Nephron progenitor cell (in vitro differentiated cells): ENCODE data around the gene ARAF.

Experiments
- DNase-seq: peaks from one replicate; pipeline ENCODE4 v3.0.0; 2021
- H3K27ac Mint-ChIP-seq: 2 replicates; pipeline ENCODE4 v1.8.0; 2021; ENCODE audit warnings: mild to moderate bottlenecking, moderate library complexity, mixed read lengths
- H3K27me3 Mint-ChIP-seq: 2 replicates; pipeline ENCODE4 v1.8.0; 2021; ENCODE audit warnings: mild to moderate bottlenecking, low read depth, mixed read lengths; ENCODE audit not compliant: poor library complexity
- H3K36me3 Mint-ChIP-seq: 2 replicates; pipeline ENCODE4 v1.8.0; 2021; ENCODE audit warnings: low read depth, mixed read lengths
- H3K4me1 Mint-ChIP-seq: 2 replicates; pipeline ENCODE4 v1.8.0; 2021; ENCODE audit warnings: mixed read lengths
- H3K4me3 Mint-ChIP-seq: 2 replicates; pipeline ENCODE4 v1.8.0; 2021; ENCODE audit warnings: mild to moderate bottlenecking, moderate library complexity, mixed read lengths
- H3K9me3 Mint-ChIP-seq: 2 replicates; pipeline ENCODE4 v1.8.0; 2021; ENCODE audit warnings: mild to moderate bottlenecking, moderate library complexity, mixed read lengths
- TF ChIP-seq, protein P1 (sequence below): fragments of 200-600 bp; sonication (generic); IDR thresholded peaks from 2 replicates; pipeline ENCODE4 v1.5.0; 2021; ENCODE audit warnings: antibody characterized with exemption

Gene ARAF

DNA sequence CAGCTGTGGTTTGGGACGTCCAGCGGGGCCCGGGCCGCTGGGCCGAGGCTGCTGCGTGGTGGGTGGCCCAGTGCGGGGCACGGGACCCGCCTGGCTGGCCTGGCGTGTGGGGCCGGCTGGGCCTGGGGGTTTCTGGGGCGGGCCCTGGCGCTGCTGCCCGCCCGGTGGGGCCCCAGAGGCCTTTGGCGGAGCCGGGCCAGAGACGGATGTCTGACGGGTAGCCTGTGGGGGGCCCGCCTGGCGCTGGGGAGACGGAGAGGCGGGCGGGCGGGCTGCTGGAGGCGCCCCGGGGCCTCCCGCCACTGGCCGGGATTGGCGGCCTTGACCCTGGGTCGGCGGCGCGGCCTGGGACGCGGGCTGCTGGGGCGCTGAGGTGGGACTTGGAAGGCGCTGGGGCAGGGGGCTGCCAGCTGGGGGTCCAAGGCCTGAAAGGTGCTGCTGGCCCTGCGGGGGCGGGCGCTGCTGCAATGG, 13.1 kb downstream of the ARAF start:
- Mint-ChIP-seq H3K27me3 (peaks cover 2% of the 10 kb centered on the region), H3K9me3 (peaks cover 72% of the 10 kb centered on the region), H3K36me3 (peaks cover 34% of the 10 kb centered on the region), H3K4me3 (no peak overlapping the region), H3K4me1 (peaks cover 50% of the 10 kb centered on the region), H3K27ac (no peak overlapping the region)
- TF ChIP-seq, protein P1, sequence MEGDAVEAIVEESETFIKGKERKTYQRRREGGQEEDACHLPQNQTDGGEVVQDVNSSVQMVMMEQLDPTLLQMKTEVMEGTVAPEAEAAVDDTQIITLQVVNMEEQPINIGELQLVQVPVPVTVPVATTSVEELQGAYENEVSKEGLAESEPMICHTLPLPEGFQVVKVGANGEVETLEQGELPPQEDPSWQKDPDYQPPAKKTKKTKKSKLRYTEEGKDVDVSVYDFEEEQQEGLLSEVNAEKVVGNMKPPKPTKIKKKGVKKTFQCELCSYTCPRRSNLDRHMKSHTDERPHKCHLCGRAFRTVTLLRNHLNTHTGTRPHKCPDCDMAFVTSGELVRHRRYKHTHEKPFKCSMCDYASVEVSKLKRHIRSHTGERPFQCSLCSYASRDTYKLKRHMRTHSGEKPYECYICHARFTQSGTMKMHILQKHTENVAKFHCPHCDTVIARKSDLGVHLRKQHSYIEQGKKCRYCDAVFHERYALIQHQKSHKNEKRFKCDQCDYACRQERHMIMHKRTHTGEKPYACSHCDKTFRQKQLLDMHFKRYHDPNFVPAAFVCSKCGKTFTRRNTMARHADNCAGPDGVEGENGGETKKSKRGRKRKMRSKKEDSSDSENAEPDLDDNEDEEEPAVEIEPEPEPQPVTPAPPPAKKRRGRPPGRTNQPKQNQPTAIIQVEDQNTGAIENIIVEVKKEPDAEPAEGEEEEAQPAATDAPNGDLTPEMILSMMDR = no peak
- peak; percentile 42 for DNase-seq

DNA sequence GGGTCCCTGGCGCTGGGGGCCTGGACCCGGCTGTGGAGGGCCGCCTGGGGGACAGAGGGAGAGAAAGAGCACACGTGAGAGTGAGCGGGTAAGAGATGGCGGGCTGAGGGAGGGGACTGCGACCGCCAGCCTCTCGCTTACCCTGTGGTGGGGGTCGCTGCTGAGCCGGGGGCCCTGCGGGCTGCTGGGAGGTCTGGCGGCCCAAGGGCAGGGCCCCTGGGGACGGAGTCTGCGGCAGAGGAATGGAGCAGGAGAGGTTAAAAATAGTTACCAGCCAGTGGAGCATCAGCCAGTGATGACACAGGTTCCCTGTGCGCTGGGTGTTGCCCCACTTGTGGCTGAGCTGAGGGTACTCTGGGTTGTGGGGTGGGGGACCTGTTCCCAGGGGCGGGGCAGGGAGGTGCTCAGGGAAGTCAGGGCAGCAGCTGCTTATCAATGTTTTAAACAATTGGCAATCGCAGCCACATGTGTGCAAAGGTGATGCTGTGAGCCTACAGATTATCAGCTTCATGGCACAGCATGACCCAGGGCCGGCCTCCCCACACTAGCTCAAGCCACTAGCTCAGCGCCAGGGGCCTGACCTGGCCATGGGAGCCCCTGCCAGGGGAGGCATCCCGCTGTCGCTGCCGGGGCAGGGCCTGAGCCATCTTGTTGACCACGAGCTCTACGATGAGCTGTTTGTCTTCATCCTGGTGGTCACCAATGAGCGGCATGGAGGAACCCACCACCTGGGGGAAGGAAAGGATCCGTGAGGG, 13.7 kb downstream of the ARAF start:
- peak overlapping the region; percentile 38 for H3K4me3 Mint-ChIP-seq
- peaks cover 29% of the 10 kb centered on the region for H3K36me3 Mint-ChIP-seq
- H3K27ac Mint-ChIP-seq = no peak overlapping the region
- H3K9me3 Mint-ChIP-seq = peaks cover 71% of the 10 kb centered on the region
- DNase-seq = peak; percentile 22
- TF ChIP-seq, protein P1 = no peak
- peaks cover 2% of the 10 kb centered on the region for H3K27me3 Mint-ChIP-seq
- H3K4me1 Mint-ChIP-seq = peaks cover 55% of the 10 kb centered on the region

DNA sequence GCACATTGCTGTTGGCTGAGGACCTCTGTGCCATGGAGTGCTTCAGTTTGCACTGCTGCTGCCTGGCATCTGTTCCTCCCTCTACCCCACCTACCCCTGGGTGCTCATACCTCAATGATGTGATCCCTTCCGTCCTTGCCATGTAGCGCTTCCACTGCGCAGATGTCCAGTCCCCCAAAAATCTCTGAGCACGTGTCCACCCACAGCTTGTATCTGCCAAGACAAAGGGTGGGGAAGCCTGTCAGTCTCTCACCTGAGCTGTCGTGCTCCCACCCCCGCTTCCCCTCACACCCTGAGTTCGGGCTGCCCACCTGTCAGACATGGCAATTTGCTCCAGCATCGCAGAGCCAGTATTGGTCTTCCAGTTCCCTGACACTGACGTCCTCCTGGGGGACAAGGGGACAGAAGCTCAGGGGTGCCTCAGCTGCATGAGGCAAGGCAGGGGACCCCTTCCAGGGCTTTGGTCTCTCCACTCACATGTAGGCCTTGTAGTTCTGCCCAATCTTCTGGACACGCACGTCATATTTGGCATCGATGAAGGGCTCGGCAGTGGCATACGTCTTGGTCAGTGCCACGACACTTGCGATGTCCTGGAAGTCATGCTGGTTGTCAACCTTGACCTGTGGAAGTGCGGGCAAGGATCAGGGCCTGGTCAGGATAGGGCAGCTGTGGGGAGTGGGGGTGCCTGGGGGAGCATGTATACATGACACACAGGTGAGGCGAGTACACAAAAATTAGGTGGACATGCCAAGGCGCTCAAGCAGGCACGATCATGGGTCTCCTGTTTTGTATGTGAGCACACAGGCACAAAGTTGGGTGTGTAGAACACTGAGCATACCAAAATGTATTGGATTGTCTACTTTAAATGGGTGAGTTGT, 15.3 kb downstream of the ARAF start:
- H3K27me3 Mint-ChIP-seq = peaks cover 2% of the 10 kb centered on the region
- peaks cover 66% of the 10 kb centered on the region for H3K9me3 Mint-ChIP-seq
- H3K4me1 Mint-ChIP-seq = peaks cover 52% of the 10 kb centered on the region
- H3K4me3 Mint-ChIP-seq = no peak overlapping the region
- DNase-seq = no peak
- H3K27ac Mint-ChIP-seq = no peak overlapping the region
- peaks cover 16% of the 10 kb centered on the region for H3K36me3 Mint-ChIP-seq
- TF ChIP-seq, protein P1 = no peak

DNA sequence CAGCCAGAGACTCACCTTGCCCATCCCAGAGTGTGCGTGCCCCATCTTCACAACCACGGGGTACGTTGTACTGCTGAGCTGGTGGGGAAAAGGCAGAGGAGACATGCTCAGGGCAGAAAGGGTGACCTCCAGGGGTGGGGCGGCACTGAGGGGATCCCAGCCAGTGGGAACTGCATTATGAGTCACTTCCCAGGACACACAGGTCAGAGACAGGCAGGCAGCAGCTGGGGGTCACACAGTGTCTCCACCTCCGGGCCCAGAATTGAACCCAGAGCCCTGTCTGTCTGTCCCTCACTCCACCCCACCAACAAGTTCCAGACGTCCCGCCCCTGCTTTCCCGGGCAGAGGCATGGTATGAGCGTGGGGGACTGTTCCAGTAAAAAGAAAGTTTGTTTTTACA, 16.4 kb downstream of the ARAF start:
- Mint-ChIP-seq H3K4me1 (peaks cover 50% of the 10 kb centered on the region), H3K27me3 (peaks cover 2% of the 10 kb centered on the region), H3K4me3 (no peak overlapping the region), H3K36me3 (peaks cover 6% of the 10 kb centered on the region), H3K9me3 (peaks cover 64% of the 10 kb centered on the region), H3K27ac (no peak overlapping the region)
- DNase-seq = no peak
- TF ChIP-seq, protein P1 = no peak

DNA sequence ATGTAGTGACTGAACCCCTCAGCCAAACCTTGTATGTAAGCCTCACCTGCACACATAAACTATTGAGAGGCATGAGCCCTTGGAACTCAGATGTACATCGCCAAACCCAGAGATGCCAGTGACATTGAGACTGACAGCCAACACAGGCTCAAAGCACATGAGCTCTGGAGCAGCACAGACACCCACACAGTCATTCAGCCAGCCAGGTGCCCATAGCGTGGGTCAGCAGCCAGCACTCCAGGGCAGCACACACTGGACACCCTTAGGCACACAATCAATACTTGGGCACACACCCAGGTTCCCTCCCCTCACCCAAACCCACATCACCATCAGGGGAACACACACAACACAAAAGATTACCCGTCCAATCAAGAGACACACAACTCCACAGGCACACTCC, 16.9 kb downstream of the ARAF start:
- TF ChIP-seq, protein P1 = no peak
- Mint-ChIP-seq H3K9me3 (peaks cover 62% of the 10 kb centered on the region), H3K36me3 (peaks cover 4% of the 10 kb centered on the region), H3K4me3 (no peak overlapping the region), H3K4me1 (peaks cover 46% of the 10 kb centered on the region), H3K27me3 (peaks cover 2% of the 10 kb centered on the region), H3K27ac (no peak overlapping the region)
- no peak for DNase-seq
